HL-60 (cell line): Measurements from ENCODE around the gene EDNRA.

Source experiments
- DNase-seq, 2 experiments: peaks; one replicate each; pipeline ENCODE4 v3.0.0-alpha.2; 2010 to 2020; ENCODE audit warnings: low read depth in 1 of 2, low spot score in 1 of 2
- H3K27ac ChIP-seq: fragments of 250-450 bp; sonication (Bioruptor Pico); replicated peaks from 2 replicates; pipeline ENCODE4 v1.5.1; 2020; ENCODE audit warnings: mild to moderate bottlenecking, moderate library complexity
- H3K27me3 ChIP-seq: fragments of 250-450 bp; sonication (Bioruptor Pico); 2 replicates; pipeline ENCODE4 v1.5.1; 2021; ENCODE audit warnings: mild to moderate bottlenecking, moderate library complexity; ENCODE audit not compliant: insufficient read depth, poor library complexity, severe bottlenecking
- H3K4me3 ChIP-seq: replicated peaks from 2 replicates; pipeline ENCODE4 v1.5.1; 2011; ENCODE audit warnings: mild to moderate bottlenecking, control low read depth, low read length; ENCODE audit not compliant: insufficient read depth
- GABPA ChIP-seq: IDR thresholded peaks from 2 replicates; pipeline ENCODE4 v1.6.1; 2012; ENCODE audit warnings: low read depth
- POLR2AphosphoS5 ChIP-seq: IDR thresholded peaks from 2 replicates; pipeline ENCODE4 v1.6.1; 2012; ENCODE audit warnings: low read depth
- REST ChIP-seq: IDR thresholded peaks from 2 replicates; pipeline ENCODE4 v1.6.1; 2012; ENCODE audit warnings: low read depth; ENCODE audit not compliant: insufficient replicate concordance
- SPI1 ChIP-seq: IDR thresholded peaks from 2 replicates; pipeline ENCODE4 v1.6.1; 2012; ENCODE audit warnings: low read depth, mild to moderate bottlenecking, borderline replicate concordance
- TF ChIP-seq, protein P1 (sequence below): IDR thresholded peaks from one replicate; pipeline ENCODE4 v1.5.1; 2011; ENCODE audit warnings: low read length, control low read depth, inconsistent platforms; ENCODE audit not compliant: insufficient read depth

Gene EDNRA

GRCh38 chr4:147578593-147578992 is 97.7 kb downstream of the EDNRA start:
- no peak for TF ChIP-seq SPI1
- TF ChIP-seq POLR2AphosphoS5: no peak
- no peak for TF ChIP-seq REST
- no peak for TF ChIP-seq GABPA
- TF ChIP-seq, protein P1, sequence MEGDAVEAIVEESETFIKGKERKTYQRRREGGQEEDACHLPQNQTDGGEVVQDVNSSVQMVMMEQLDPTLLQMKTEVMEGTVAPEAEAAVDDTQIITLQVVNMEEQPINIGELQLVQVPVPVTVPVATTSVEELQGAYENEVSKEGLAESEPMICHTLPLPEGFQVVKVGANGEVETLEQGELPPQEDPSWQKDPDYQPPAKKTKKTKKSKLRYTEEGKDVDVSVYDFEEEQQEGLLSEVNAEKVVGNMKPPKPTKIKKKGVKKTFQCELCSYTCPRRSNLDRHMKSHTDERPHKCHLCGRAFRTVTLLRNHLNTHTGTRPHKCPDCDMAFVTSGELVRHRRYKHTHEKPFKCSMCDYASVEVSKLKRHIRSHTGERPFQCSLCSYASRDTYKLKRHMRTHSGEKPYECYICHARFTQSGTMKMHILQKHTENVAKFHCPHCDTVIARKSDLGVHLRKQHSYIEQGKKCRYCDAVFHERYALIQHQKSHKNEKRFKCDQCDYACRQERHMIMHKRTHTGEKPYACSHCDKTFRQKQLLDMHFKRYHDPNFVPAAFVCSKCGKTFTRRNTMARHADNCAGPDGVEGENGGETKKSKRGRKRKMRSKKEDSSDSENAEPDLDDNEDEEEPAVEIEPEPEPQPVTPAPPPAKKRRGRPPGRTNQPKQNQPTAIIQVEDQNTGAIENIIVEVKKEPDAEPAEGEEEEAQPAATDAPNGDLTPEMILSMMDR: no peak
- no peak for DNase-seq
- Histone ChIP-seq H3K27ac (no peak overlapping the region), H3K4me3 (no peak overlapping the region), H3K27me3 (no peaks in the 10 kb centered on the region)

GRCh38 chr4:147580396-147580795 is 99.5 kb downstream of the EDNRA start:
- H3K27me3 ChIP-seq: no peaks in the 10 kb centered on the region
- no peak for DNase-seq
- TF ChIP-seq, protein P1: no peak
- TF ChIP-seq GABPA: no peak
- no peak for TF ChIP-seq REST
- no peak for TF ChIP-seq POLR2AphosphoS5
- no peak for TF ChIP-seq SPI1
- no peak overlapping the region for H3K27ac ChIP-seq
- H3K4me3 ChIP-seq: no peak overlapping the region

GRCh38 chr4:147581606-147582350 is 100.9 kb downstream of the EDNRA start:
- no peak overlapping the region for H3K27ac ChIP-seq
- no peak for DNase-seq
- TF ChIP-seq POLR2AphosphoS5: no peak
- TF ChIP-seq, protein P1: no peak
- TF ChIP-seq SPI1: no peak
- TF ChIP-seq REST: no peak
- no peak for TF ChIP-seq GABPA
- H3K27me3 ChIP-seq: no peaks in the 10 kb centered on the region
- H3K4me3 ChIP-seq: no peak overlapping the region
